CD8-positive, alpha-beta memory T cell (primary cell): ENCODE measurements around the gene JAK2. TPM values are rescaled to one million over a fixed set of nuclear protein-coding genes. Genes with fewer than 3 reads are reported as not detected.

Source experiments
- CTCF ChIA-PET: fragments of 350-600 bp; sonication (Branson Sonifier 250); formaldehyde crosslinking; loops from one replicate; lab custom pipeline; 2021; ENCODE audit warnings: antibody characterized with exemption; lab: Charles Lee
- POLR2A ChIA-PET: fragments of 350-600 bp; sonication (Branson Sonifier 250); formaldehyde crosslinking; loops from one replicate; lab custom pipeline; 2021; ENCODE audit warnings: antibody characterized with exemption; lab: Charles Lee
- DNase-seq, 5 donors: peaks; one replicate each; pipeline versions ENCODE4 v3.0.0 to v3.0.0-alpha.2; 2020 to 2022; ENCODE audit warnings: mixed read lengths in 1 of 5
- H3K27ac ChIP-seq: one replicate; pipeline ENCODE4 v1.7.0; 2013; ENCODE audit warnings: low read depth, mild to moderate bottlenecking, low read length, moderate library complexity
- H3K27me3 ChIP-seq: 2 replicates; pipeline ENCODE4 v1.7.0; 2013; ENCODE audit warnings: low read length, mild to moderate bottlenecking; ENCODE audit not compliant: insufficient read depth, poor library complexity, severe bottlenecking
- H3K36me3 ChIP-seq: 2 replicates; pipeline ENCODE4 v1.7.0; 2013; ENCODE audit warnings: mild to moderate bottlenecking, low read length, moderate library complexity; ENCODE audit not compliant: insufficient read depth
- H3K4me1 ChIP-seq: 2 replicates; pipeline ENCODE4 v1.7.0; 2013; ENCODE audit warnings: mild to moderate bottlenecking, low read length, moderate library complexity; ENCODE audit not compliant: insufficient read depth
- H3K4me3 ChIP-seq: 2 replicates; pipeline ENCODE4 v1.7.0; 2013; ENCODE audit warnings: mild to moderate bottlenecking, low read length
- H3K9me3 ChIP-seq: 2 replicates; pipeline ENCODE4 v1.7.0; 2013; ENCODE audit warnings: mild to moderate bottlenecking, low read length
- H3K27ac Mint-ChIP-seq, 8 donors: one replicate each; pipeline ENCODE4 v1.8.0; 2020 to 2021; ENCODE audit warnings: mixed read lengths in 8 of 8, mild to moderate bottlenecking in 6 of 8, inconsistent platforms in 3 of 8, moderate library complexity in 3 of 8
- H3K27me3 Mint-ChIP-seq, 2 donors: one replicate each; pipeline ENCODE4 v1.8.0; 2020 to 2021; ENCODE audit warnings: mixed read lengths in 2 of 2, mild to moderate bottlenecking in 1 of 2, moderate library complexity in 1 of 2
- H3K36me3 Mint-ChIP-seq, 3 donors: one replicate each; pipeline ENCODE4 v1.8.0; 2020 to 2021; ENCODE audit warnings: mixed read lengths in 3 of 3, inconsistent platforms in 1 of 3, mild to moderate bottlenecking in 1 of 3
- H3K4me1 Mint-ChIP-seq, 3 donors: one replicate each; pipeline ENCODE4 v1.8.0; 2020 to 2021; ENCODE audit warnings: mixed read lengths in 3 of 3, inconsistent platforms in 1 of 3, mild to moderate bottlenecking in 1 of 3
- H3K4me3 Mint-ChIP-seq, 7 donors: one replicate each; pipeline ENCODE4 v1.8.0; 2020 to 2021; ENCODE audit warnings: mixed read lengths in 7 of 7, mild to moderate bottlenecking in 6 of 7, moderate library complexity in 4 of 7, inconsistent platforms in 2 of 7
- H3K9me3 Mint-ChIP-seq, 5 donors: one replicate each; pipeline ENCODE4 v1.8.0; 2020 to 2022; ENCODE audit warnings: mixed read lengths in 5 of 5, mild to moderate bottlenecking in 3 of 5, moderate library complexity in 2 of 5, inconsistent platforms in 1 of 5
- polyA plus RNA-seq: library from polyadenylated mRNA; unstranded; fragments of 300-500 nt; fragmentation: Illumina TruSeq; gene quantifications from one replicate; pipeline ENCODE4 v1.2.3, GENCODE V29; 2021
- total RNA-seq, 2 experiments: library from RNA; stranded (reverse); gene quantifications; one replicate each; pipeline ENCODE4 v1.2.3, GENCODE V29; 2021

JAK2 gene
- total and polyA plus RNA-seq, 3 experiments from 2014 or later, result 9.6 to 25.1 (median 24.9) TPM

- H3K9me3 ChIP-seq, result no peaks in the 10 kb centered on the region
- DNase-seq, result no peak
- no peak overlapping the region for H3K4me3 ChIP-seq
- POLR2A ChIA-PET, result no interaction called here
- H3K27me3 ChIP-seq, result no peaks in the 10 kb centered on the region
- H3K4me1 Mint-ChIP-seq, result peaks cover 30 to 43% (median 41%) of the 10 kb centered on the region in 3 donors
- peak overlapping the region in 2 of 8 donors; percentile 27 to 32 for H3K27ac Mint-ChIP-seq
- peaks cover 17 to 32% (median 31%) of the 10 kb centered on the region in 3 donors for H3K36me3 Mint-ChIP-seq
- H3K9me3 Mint-ChIP-seq, result peaks cover 0 to 7% (median 3%) of the 10 kb centered on the region in 5 donors
- no peak overlapping the region for H3K27ac ChIP-seq
- no peaks in the 10 kb centered on the region for H3K36me3 ChIP-seq
- peaks cover 11% of the 10 kb centered on the region for H3K4me1 ChIP-seq
- CTCF ChIA-PET, result interaction anchor here (0.8 kb wide), 2 partner anchors 8 to 233 kb away, joined by 3 read pairs; no protein-coding TSS in a partner anchor
- no peak overlapping the region for H3K4me3 Mint-ChIP-seq
- no peaks in the 10 kb centered on the region for H3K27me3 Mint-ChIP-seq
Measured at GRCh38 chr9:4992872-4993271, 7.8 kb downstream of the JAK2 start.

DNA sequence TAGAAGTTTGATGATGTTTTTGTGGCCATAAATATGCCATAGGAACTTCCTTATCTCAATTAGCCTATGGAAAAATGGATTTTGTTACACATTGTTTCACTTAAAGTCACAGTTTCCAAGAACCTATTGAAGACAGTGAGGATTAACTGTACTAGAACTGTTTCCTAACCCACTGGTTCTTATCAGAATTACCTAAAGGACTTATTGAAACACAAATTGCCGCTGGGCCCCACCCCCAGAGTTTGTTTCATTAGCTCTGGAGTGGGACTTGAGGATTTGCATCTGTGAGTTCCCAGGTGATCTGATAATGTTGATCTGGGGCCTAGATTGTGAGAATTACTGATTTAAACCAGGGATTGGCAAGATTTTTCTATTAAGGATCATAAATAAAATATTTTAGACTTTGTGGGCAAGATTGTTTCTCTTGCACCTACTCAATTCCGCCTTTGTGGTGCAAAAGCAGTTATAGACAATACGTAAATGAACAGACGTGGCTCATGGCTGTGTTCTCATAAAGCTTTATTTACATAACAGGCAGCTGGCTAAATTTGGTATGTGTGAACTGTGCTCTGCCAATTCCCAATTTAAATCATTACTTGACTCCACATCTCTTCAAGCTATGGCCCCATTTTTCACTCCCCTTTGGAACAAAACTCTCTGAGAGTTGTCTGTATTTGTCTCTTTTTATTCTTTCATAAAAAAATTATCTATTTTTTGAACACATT lies 9.3 kb downstream of the JAK2 start:
- no peaks in the 10 kb centered on the region for H3K9me3 ChIP-seq
- Mint-ChIP-seq H3K27me3 (no peaks in the 10 kb centered on the region), H3K9me3 (peaks cover 0 to 7% (median 3%) of the 10 kb centered on the region in 5 donors), H3K4me3 (no peak overlapping the region), H3K4me1 (peaks cover 36 to 49% (median 44%) of the 10 kb centered on the region in 3 donors), H3K36me3 (peaks cover 17 to 36% (median 33%) of the 10 kb centered on the region in 3 donors), H3K27ac (peak overlapping the region in 1 of 8 donors; percentile 21)
- no peaks in the 10 kb centered on the region for H3K36me3 ChIP-seq
- no peak overlapping the region for H3K27ac ChIP-seq
- no peak overlapping the region for H3K4me3 ChIP-seq
- ChIA-PET POLR2A (no interaction called here), CTCF (no interaction called here)
- no peak for DNase-seq
- H3K27me3 ChIP-seq, result no peaks in the 10 kb centered on the region
- no peaks in the 10 kb centered on the region for H3K4me1 ChIP-seq

DNA sequence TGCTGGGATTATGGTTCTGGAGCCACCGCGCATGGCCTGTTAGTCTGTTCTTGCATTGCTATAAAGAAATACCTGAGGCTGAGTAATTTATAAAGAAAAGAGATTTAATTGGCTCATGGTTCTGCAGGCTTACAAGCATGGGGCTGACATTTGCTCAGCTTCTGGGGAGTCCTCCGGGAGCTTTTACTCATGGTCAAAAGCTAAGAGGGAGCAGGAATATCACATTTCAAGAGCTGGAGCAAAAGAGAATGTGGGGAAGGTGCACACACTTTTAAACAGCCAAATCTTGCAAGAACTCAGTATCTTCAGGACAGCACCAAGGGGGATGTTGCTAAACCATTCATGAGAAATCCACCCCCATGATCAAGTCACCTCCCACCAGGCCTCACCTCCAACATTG lies 12.1 kb downstream of the JAK2 start:
- Mint-ChIP-seq H3K27me3 (no peaks in the 10 kb centered on the region), H3K9me3 (peaks cover 0 to 9% (median 6%) of the 10 kb centered on the region in 5 donors), H3K36me3 (peaks cover 15 to 44% (median 42%) of the 10 kb centered on the region in 3 donors), H3K4me3 (no peak overlapping the region), H3K4me1 (peaks cover 36 to 49% (median 48%) of the 10 kb centered on the region in 3 donors), H3K27ac (peak overlapping the region in 2 of 8 donors; percentile 14 to 27)
- H3K9me3 ChIP-seq, result no peaks in the 10 kb centered on the region
- no peaks in the 10 kb centered on the region for H3K27me3 ChIP-seq
- no peaks in the 10 kb centered on the region for H3K36me3 ChIP-seq
- ChIA-PET POLR2A (no interaction called here), CTCF (no interaction called here)
- H3K4me1 ChIP-seq, result no peaks in the 10 kb centered on the region
- no peak for DNase-seq
- H3K4me3 ChIP-seq, result no peak overlapping the region
- H3K27ac ChIP-seq, result no peak overlapping the region

GRCh38 chr9:4997631-4998030 lies 12.6 kb downstream of the JAK2 start:
- Mint-ChIP-seq H3K9me3 (peaks cover 0 to 8% (median 6%) of the 10 kb centered on the region in 5 donors), H3K4me1 (peaks cover 36 to 49% (median 49%) of the 10 kb centered on the region in 3 donors), H3K27me3 (no peaks in the 10 kb centered on the region), H3K27ac (no peak overlapping the region), H3K4me3 (no peak overlapping the region), H3K36me3 (peaks cover 12 to 41% (median 39%) of the 10 kb centered on the region in 3 donors)
- Histone ChIP-seq H3K36me3 (no peaks in the 10 kb centered on the region), H3K9me3 (no peaks in the 10 kb centered on the region), H3K27ac (no peak overlapping the region), H3K4me1 (no peaks in the 10 kb centered on the region), H3K27me3 (no peaks in the 10 kb centered on the region), H3K4me3 (no peak overlapping the region)
- DNase-seq, result no peak
- ChIA-PET POLR2A (no interaction called here), CTCF (no interaction called here)

DNA sequence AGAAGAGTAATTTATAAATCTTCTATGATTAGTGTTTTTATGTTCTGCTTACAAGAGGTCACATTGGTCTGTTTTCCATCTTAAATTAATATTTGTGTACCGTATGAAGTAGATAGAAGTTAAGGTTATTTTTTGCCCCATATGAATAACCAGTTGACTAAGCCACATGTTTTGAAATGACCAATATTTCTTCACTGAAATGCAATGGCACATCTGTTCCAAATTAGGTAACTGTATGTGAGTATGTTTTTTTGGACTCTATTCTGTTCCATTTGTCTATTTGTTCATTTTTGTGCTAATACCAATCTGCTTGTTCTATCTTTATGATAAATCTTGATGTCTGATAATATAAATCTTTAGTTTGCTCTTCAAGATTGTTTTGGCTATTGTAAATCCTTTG lies 17.7 kb downstream of the JAK2 start:
- Mint-ChIP-seq H3K4me1 (peaks cover 16 to 28% (median 18%) of the 10 kb centered on the region in 3 donors), H3K9me3 (peaks cover 2 to 21% (median 13%) of the 10 kb centered on the region in 5 donors), H3K27me3 (no peaks in the 10 kb centered on the region), H3K4me3 (no peak overlapping the region), H3K27ac (no peak overlapping the region), H3K36me3 (peaks cover 7 to 51% (median 38%) of the 10 kb centered on the region in 3 donors)
- Histone ChIP-seq H3K4me1 (no peaks in the 10 kb centered on the region), H3K27ac (no peak overlapping the region), H3K4me3 (no peak overlapping the region), H3K9me3 (no peaks in the 10 kb centered on the region), H3K36me3 (no peaks in the 10 kb centered on the region), H3K27me3 (no peaks in the 10 kb centered on the region)
- DNase-seq, result no peak
- CTCF ChIA-PET, result no interaction called here
- POLR2A ChIA-PET, result no interaction called here

DNA sequence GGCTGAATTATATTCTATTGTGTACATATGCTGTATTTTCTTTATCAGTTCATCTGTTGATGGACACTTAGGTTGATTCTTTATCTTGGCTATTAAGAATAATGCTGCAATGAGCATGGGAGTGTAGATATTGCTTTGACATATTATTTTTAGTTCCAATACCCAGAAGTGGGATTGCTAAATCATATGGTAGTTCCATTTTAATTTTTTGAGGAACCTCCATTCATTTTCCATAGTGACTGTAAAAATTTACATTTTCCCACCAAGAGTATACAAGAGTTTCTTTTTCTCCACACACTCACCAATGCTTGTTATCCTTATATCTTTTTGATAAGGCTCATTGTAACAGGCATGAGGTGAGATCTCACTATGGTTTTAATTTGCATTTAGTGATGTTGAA lies 19.4 kb downstream of the JAK2 start:
- Mint-ChIP-seq H3K27me3 (no peaks in the 10 kb centered on the region), H3K4me3 (no peak overlapping the region), H3K9me3 (peaks cover 2 to 21% (median 13%) of the 10 kb centered on the region in 5 donors), H3K27ac (no peak overlapping the region), H3K4me1 (peaks cover 24 to 35% (median 25%) of the 10 kb centered on the region in 3 donors), H3K36me3 (peaks cover 7 to 50% (median 32%) of the 10 kb centered on the region in 3 donors)
- H3K27me3 ChIP-seq, result no peaks in the 10 kb centered on the region
- CTCF ChIA-PET, result no interaction called here
- no peak overlapping the region for H3K4me3 ChIP-seq
- H3K27ac ChIP-seq, result no peak overlapping the region
- no peaks in the 10 kb centered on the region for H3K36me3 ChIP-seq
- H3K4me1 ChIP-seq, result no peaks in the 10 kb centered on the region
- POLR2A ChIA-PET, result interaction anchor here (0.7 kb wide), 1 partner anchor 66 kb away, joined by 11 read pairs; no protein-coding TSS in a partner anchor
- DNase-seq, result no peak
- H3K9me3 ChIP-seq, result no peaks in the 10 kb centered on the region

DNA sequence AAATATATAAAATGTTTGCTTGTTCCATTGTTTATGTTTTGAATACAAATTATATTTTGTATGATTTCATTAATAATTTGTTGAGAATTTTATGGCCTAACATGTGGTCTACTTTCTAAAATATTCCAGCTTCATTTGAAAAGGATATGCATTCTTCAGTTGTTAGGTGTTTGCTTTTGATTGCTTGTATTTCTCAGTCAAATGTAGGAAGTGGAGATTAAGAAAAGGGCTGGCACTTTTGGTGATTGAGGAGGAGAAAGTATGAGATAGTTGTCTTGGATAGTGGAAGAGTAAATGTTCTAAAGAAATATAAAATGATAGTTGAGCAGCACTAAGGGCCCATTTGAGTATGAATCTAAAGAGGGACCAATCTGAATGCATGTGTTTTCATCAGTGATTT lies 23.1 kb downstream of the JAK2 start:
- no peak overlapping the region for H3K4me3 Mint-ChIP-seq
- peak overlapping the region in 1 of 8 donors; percentile 0 for H3K27ac Mint-ChIP-seq
- Histone ChIP-seq H3K9me3 (no peaks in the 10 kb centered on the region), H3K27ac (no peak overlapping the region), H3K27me3 (no peaks in the 10 kb centered on the region), H3K4me3 (no peak overlapping the region), H3K4me1 (no peaks in the 10 kb centered on the region), H3K36me3 (no peaks in the 10 kb centered on the region)
- no peak for DNase-seq
- no peaks in the 10 kb centered on the region for H3K27me3 Mint-ChIP-seq
- ChIA-PET CTCF (no interaction called here), POLR2A (no interaction called here)
- H3K9me3 Mint-ChIP-seq, result peaks cover 0 to 13% (median 10%) of the 10 kb centered on the region in 5 donors
- H3K36me3 Mint-ChIP-seq, result peaks cover 14 to 32% (median 18%) of the 10 kb centered on the region in 3 donors
- peaks cover 29 to 42% (median 35%) of the 10 kb centered on the region in 3 donors for H3K4me1 Mint-ChIP-seq

GRCh38 chr9:5013374-5013773 lies 28.3 kb downstream of the JAK2 start:
- no peaks in the 10 kb centered on the region for H3K36me3 ChIP-seq
- H3K4me3 ChIP-seq, result no peak overlapping the region
- CTCF ChIA-PET, result no interaction called here
- H3K4me1 Mint-ChIP-seq, result peaks cover 25 to 59% (median 32%) of the 10 kb centered on the region in 3 donors
- no peaks in the 10 kb centered on the region for H3K4me1 ChIP-seq
- no peak overlapping the region for H3K27ac ChIP-seq
- POLR2A ChIA-PET, result no interaction called here
- no peak for DNase-seq
- H3K36me3 Mint-ChIP-seq, result peaks cover 21 to 45% (median 34%) of the 10 kb centered on the region in 3 donors
- peaks cover 4% of the 10 kb centered on the region for H3K9me3 ChIP-seq
- H3K9me3 Mint-ChIP-seq, result peaks cover 7 to 14% (median 12%) of the 10 kb centered on the region in 5 donors
- H3K4me3 Mint-ChIP-seq, result no peak overlapping the region
- no peaks in the 10 kb centered on the region for H3K27me3 ChIP-seq
- H3K27me3 Mint-ChIP-seq, result no peaks in the 10 kb centered on the region
- H3K27ac Mint-ChIP-seq, result peak overlapping the region in 1 of 8 donors; percentile 24
